DND-41 (cell line): Measurements from ENCODE around the gene TMPRSS3.

ENCODE experiments used
- ATAC-seq: fragments of 200-7000 bp; cut with Tn5 transposase; 3 replicates; pipeline ENCODE4 v1.9.1; 2021; ENCODE audit warnings: low read depth; ENCODE audit not compliant: insufficient read depth
- DNase-seq: peaks from one replicate; pipeline ENCODE4 v3.0.0-alpha.2; 2020
- H2AFZ ChIP-seq: 2 replicates; pipeline ENCODE4 v1.6.0; 2012; ENCODE audit warnings: low read depth, low read length
- H3K27ac ChIP-seq: 2 replicates; pipeline ENCODE4 v1.5.1; 2012; ENCODE audit warnings: low read length, inconsistent platforms
- H3K27me3 ChIP-seq: fragments of 200-600 bp; sonication (generic); 2 replicates; pipeline ENCODE4 v1.6.0; 2012; ENCODE audit warnings: low read length, mild to moderate bottlenecking, inconsistent platforms; ENCODE audit not compliant: insufficient read depth, poor library complexity
- H3K36me3 ChIP-seq: 2 replicates; pipeline ENCODE4 v1.5.1; 2012; ENCODE audit warnings: low read length, inconsistent platforms; ENCODE audit not compliant: insufficient read depth
- H3K4me1 ChIP-seq: 2 replicates; pipeline ENCODE4 v1.5.1; 2012; ENCODE audit warnings: mild to moderate bottlenecking, low read length; ENCODE audit not compliant: insufficient read depth
- H3K4me2 ChIP-seq: 2 replicates; pipeline ENCODE4 v1.6.0; 2012; ENCODE audit warnings: mild to moderate bottlenecking, moderate library complexity, low read length, inconsistent platforms; ENCODE audit not compliant: insufficient read depth
- H3K4me3 ChIP-seq, 2 experiments: fragments of 200-600 bp in 1 of 2; shearing (Covaris generic) in 1 of 2; 2 replicates each; pipeline ENCODE4 v1.5.1; 2012 to 2016; ENCODE audit warnings: inconsistent platforms in 2 of 2, low read length in 2 of 2, mild to moderate bottlenecking in 2 of 2, low read depth in 1 of 2, moderate library complexity in 1 of 2
- H3K79me2 ChIP-seq: 2 replicates; pipeline ENCODE4 v1.6.0; 2012; ENCODE audit warnings: low read length, inconsistent platforms; ENCODE audit not compliant: insufficient read depth
- H3K9ac ChIP-seq: 2 replicates; pipeline ENCODE4 v1.6.0; 2012; ENCODE audit warnings: low read depth, mild to moderate bottlenecking, inconsistent platforms, low read length, moderate library complexity
- H3K9me3 ChIP-seq: 2 replicates; pipeline ENCODE4 v1.5.1; 2012; ENCODE audit warnings: low read length, moderate library complexity, mild to moderate bottlenecking, inconsistent platforms; ENCODE audit not compliant: insufficient read depth, severe bottlenecking
- H4K20me1 ChIP-seq: 2 replicates; pipeline ENCODE4 v1.6.0; 2012; ENCODE audit warnings: low read length; ENCODE audit not compliant: insufficient read depth
- EZH2 ChIP-seq: IDR thresholded peaks from 3 replicates; pipeline ENCODE4 v1.6.1; 2012; ENCODE audit warnings: borderline replicate concordance, low read depth, mild to moderate bottlenecking, moderate library complexity, low read length, inconsistent platforms; ENCODE audit not compliant: severe bottlenecking
- TF ChIP-seq, protein P1 (sequence below): IDR thresholded peaks from 2 replicates; pipeline ENCODE4 v1.5.1; 2012; ENCODE audit warnings: borderline replicate concordance, low read length, moderate library complexity, mild to moderate bottlenecking; ENCODE audit not compliant: poor library complexity, severe bottlenecking; ENCODE audit errors: extremely low read depth

TMPRSS3 gene

GRCh38 chr21:42369821-42370220, 26.0 kb downstream of the TMPRSS3 start:
- no peak overlapping the region for H2AFZ ChIP-seq
- no peaks in the 10 kb centered on the region for H3K4me1 ChIP-seq
- H3K4me2 ChIP-seq, result no peak overlapping the region
- H3K36me3 ChIP-seq, result no peaks in the 10 kb centered on the region
- DNase-seq, result no peak
- H3K9me3 ChIP-seq, result no peaks in the 10 kb centered on the region
- ATAC-seq, result no peak
- no peaks in the 10 kb centered on the region for H3K27me3 ChIP-seq
- H3K9ac ChIP-seq, result no peak overlapping the region
- TF ChIP-seq EZH2, result no peak
- TF ChIP-seq, protein P1, sequence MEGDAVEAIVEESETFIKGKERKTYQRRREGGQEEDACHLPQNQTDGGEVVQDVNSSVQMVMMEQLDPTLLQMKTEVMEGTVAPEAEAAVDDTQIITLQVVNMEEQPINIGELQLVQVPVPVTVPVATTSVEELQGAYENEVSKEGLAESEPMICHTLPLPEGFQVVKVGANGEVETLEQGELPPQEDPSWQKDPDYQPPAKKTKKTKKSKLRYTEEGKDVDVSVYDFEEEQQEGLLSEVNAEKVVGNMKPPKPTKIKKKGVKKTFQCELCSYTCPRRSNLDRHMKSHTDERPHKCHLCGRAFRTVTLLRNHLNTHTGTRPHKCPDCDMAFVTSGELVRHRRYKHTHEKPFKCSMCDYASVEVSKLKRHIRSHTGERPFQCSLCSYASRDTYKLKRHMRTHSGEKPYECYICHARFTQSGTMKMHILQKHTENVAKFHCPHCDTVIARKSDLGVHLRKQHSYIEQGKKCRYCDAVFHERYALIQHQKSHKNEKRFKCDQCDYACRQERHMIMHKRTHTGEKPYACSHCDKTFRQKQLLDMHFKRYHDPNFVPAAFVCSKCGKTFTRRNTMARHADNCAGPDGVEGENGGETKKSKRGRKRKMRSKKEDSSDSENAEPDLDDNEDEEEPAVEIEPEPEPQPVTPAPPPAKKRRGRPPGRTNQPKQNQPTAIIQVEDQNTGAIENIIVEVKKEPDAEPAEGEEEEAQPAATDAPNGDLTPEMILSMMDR, result peak; percentile 24
- no peak overlapping the region for H3K4me3 ChIP-seq
- H3K79me2 ChIP-seq, result no peaks in the 10 kb centered on the region
- no peak overlapping the region for H3K27ac ChIP-seq
- no peaks in the 10 kb centered on the region for H4K20me1 ChIP-seq

DNA sequence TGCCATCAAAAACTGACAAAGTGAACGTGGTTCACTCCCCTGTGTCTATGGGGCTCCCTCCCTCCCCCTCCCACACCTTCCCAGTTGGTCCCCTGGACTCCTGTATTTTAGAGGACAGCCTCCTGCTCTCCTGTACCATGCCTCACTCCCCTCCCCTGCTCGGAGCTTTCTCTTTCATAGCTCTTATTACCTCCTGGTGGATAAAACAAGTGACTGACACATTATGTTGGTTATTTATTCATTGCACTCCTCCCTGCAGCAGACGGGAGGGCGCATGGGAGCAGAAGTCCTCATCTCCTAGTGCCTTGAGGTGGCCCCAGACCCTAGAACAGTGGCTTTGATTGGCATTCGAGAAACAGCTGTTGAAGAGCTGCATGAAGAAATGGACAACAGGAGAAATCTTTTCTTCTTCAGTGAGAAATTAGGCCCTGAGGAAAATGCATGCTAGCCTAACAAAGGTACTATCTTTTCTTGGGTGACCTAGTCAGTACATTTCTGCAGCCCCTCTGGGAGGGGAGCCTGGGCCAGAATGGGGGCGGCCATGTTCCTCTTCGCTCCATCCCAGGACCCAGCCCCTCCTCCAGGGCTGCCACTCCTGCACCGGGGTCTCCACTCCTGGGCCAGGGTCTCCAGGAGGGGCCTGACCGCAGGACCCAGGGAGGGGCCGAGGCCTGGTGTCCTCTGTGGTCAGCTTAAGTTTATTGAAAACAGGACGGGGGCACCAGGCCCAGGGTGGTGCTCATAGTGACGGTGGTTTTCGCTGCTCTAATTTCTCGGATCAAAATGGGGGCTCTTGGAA, 28.3 kb downstream of the TMPRSS3 start:
- no peak overlapping the region for H3K4me2 ChIP-seq
- H3K27me3 ChIP-seq, result no peaks in the 10 kb centered on the region
- no peak overlapping the region for H2AFZ ChIP-seq
- H3K9ac ChIP-seq, result no peak overlapping the region
- H4K20me1 ChIP-seq, result no peaks in the 10 kb centered on the region
- H3K36me3 ChIP-seq, result no peaks in the 10 kb centered on the region
- no peaks in the 10 kb centered on the region for H3K79me2 ChIP-seq
- TF ChIP-seq, protein P1, result peak; percentile 3
- no peak for TF ChIP-seq EZH2
- H3K4me1 ChIP-seq, result no peaks in the 10 kb centered on the region
- ATAC-seq, result no peak
- no peak overlapping the region for H3K27ac ChIP-seq
- no peak for DNase-seq
- no peak overlapping the region for H3K4me3 ChIP-seq
- no peaks in the 10 kb centered on the region for H3K9me3 ChIP-seq

GRCh38 chr21:42366292-42367010, 29.4 kb downstream of the TMPRSS3 start, which contains the start of gene TFF1:
Gene TFF1 (minus strand): TSS chr21:42366535. CDS start chr21:42366495, 40 bp downstream.
- Histone ChIP-seq H3K36me3 (no peaks in the 10 kb centered on the region), H2AFZ (no peak within 1 kb of the TSS), H3K9ac (no peak within 1 kb of the TSS), H3K4me2 (no peak within 1 kb of the TSS), H3K27ac (no peak within 1 kb of the TSS), H3K4me1 (no peaks in the 10 kb centered on the region), H3K4me3 (no peak within 1 kb of the TSS), H3K27me3 (no peaks in the 10 kb centered on the region), H3K79me2 (no peaks in the 10 kb centered on the region), H3K9me3 (no peaks in the 10 kb centered on the region), H4K20me1 (no peaks in the 10 kb centered on the region)
- ATAC-seq, result no peak
- no peak for TF ChIP-seq EZH2
- TF ChIP-seq, protein P1, result no peak
- DNase-seq, result no peak
